Fibroblast of skin of right quadriceps (primary cell): Measurements from ENCODE around the gene ZDHHC4.
"Not testable (repeated sequence)": the region's sequence is repeated elsewhere in the genome, so short reads cannot be mapped to it uniquely, and the experiment has no call there.

Experiments
- DNase-seq: peaks from one replicate; pipeline ENCODE4 v3.0.0-alpha.2; 2013

Gene ZDHHC4

DNA sequence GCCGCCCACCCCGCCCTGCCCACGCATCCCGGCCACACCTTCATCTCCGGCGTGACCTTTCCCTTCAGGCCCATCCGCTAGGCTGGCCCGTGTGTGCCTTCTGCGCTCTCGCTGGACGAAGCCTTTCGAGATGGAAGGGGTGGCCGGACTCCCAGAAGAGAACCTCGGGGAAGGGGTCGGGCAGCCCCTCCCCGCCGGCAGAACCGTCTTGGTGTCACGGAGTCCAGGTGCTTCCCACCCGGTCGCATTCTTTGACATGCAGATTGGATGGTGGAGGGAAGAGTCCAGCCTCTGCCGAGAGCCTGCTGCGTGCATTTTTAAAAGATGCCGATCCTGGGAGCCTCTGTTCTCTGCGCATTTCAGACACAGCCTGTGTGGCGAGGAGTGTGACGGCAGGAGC is 30.8 kb downstream of the ZDHHC4 start:
- DNase-seq = no peak

DNA sequence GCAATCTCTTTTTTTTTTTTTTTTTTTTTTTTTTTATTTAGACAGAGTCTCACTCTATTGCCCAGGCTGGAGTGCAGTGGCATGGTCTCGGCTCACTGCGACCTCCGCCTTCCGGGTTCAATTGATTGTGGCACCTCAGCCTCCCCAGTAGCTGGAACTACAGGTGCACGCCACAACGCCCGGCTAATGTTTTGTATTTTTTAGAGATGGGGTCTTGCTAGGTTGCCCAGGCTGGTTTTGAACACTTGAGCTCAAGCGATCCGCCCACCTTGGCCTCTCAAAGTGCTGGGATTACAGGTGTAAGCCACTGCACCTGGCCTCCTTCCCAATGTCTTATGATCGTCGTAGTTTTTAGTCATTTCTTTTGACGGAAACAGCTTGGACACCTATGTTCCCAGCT is 31.5 kb downstream of the ZDHHC4 start:
- no peak for DNase-seq

DNA sequence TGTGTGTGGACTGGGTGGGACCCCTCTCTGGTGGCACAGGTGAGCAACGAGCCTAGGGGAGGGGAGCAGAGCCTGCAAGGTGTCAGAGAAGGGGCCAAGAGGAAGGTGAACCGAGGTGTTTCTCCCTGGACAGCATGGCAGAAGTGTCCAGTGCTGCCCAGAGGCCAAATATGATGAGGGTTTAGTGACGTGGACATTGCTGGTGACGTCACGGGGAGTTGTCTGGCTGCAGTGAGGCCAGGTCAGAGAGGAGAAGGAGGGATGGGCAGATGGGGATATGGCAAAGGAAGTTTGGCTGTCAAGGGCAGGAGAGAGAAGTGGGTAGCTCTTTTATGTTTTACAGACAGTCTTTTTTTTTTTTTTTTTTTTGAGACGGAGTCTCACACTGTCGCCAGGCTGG is 35.6 kb downstream of the ZDHHC4 start:
- no peak for DNase-seq

DNA sequence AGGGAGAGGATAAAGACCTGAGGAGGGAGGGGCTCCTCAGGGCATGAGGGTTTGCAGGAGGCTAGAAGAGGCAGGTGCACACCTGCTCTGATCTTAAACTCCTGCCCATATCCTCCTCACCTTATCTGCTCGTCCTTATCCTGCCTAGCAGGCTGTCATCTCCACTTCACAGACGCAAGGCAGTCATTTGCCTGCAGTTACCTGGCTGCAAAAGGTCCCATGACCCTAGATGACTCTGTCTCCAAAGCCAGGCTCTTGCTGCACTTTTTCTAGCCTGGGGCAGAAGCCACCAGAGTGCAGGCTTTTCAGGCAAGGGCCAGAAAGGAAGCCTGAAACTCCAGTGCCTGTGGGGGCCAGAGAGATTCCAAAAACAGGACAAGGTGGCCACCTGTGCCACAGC is 36.5 kb downstream of the ZDHHC4 start:
- DNase-seq = no peak

DNA sequence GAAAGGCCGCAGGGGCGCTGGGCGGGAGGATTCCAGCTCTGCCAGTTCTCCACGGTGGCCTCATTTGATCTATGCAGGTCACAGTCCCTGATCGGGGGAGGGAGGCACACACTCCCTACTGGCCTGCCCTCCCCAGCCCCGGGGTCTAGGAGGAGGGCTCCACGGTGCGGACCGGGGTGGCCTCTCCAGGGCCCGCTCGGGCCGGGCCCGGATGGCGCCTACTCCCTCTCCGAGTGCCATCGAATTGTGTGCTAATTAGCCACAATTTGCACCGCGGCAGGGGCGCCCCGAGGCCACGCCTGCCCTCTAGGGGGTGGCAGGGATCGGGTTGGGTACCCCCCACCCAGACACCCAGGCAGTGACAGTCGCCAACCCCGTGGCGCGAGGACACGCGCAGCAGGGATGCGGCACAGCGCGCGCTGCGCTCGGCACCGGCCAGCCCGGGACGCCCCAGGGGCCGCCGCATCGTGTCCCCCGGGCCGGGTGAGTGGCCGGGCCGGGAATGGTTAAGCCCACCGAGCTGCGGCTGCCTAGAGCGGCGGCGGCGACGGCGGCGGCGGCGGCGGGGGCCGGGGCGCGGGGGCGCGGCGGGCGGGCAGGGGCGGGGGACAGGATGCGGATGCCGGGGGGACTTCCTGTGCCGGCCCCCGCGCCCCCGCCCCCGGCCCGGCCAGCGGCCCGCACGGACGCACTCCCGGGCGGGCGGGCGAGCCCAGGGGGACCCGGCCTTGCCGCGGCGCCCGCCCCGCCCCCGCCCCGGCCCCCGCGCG is 37.9 kb downstream of the ZDHHC4 start, which contains the start of gene ZNF853:
ZNF853 (plus strand) TSS at position 658 of the 770 bp plus-strand sequence. CDS start 565 bp downstream, outside the sequence.
- DNase-seq = no peak

DNA sequence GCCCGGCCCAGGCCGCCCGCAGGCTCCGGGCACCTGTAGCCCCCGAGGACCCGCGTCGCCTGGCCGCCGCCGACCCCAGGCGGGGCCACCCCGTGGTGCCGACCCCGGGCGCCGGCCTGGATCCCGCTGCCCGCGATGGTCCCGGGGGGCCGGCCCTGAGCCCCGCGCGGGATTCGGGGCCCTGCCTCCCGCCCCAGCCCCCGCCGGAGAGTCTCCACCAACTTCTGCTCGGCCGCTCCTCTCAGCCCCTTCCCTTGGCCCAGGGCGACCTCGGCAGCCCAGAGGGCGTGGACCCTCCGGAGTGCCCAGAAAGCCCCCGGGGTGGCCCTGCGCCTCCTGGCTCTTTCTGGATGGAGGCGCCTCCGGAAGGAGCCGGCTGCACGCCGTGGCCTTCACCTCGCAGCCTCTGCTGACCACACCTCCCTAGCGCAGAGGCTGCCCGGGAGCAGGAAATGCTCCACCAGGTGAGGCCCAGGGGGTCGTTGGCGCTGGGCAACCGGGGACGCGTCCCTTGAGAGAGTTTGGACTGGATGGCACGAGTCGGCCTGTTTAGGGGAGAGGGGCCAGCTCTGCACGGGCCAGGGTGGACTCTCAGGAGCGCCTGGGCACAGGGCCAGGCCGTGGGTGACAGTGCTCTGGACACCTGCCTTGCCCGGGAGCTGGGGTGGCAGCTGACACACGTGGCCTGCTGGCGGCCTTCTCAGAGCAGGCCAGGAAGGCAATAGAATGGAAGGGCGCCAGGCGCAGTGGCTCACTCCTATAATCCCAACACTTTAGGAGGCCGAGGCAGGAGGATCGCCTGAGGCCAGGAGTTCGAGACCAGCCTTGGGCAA is 38.7 kb downstream of the ZDHHC4 start:
- no peak for DNase-seq

DNA sequence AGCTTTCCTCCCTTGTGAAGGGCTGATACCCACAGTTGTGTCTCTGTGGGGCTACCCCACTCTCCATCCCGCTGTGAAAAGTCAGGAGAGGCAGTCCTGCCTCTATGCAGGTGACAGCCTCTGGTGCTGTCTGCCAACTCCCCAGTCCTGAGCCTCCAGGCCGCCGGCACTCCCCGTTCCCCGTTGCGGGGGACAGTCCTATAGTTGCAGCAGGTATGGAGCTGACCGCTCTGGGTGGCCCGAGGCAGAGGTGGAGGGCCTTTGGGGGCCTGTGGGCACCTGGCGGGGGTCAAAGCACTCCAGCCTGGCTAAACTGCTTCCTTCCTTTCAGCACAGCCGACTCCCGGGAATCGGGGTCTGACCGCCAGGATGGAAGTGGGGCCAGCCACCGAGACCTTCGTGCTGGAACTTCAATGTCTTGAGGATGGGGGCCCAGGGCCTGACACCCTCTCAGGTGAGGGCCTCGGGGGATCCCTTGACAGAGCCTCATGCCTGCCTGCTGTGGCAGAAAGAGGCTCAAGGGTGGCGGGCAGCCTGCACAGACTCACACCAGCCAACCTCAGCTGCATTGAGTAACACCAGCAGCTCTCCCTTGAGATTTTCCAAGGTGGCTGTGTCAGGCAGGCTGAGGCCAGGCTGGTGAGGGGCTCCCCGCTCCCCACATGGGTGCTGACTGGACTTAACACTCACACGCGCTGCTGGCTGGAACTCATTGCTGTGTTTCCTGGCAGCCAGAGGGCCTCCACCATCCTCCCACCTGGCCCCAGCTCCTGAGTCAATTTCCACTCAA is 39.8 kb downstream of the ZDHHC4 start:
- DNase-seq = no peak

DNA sequence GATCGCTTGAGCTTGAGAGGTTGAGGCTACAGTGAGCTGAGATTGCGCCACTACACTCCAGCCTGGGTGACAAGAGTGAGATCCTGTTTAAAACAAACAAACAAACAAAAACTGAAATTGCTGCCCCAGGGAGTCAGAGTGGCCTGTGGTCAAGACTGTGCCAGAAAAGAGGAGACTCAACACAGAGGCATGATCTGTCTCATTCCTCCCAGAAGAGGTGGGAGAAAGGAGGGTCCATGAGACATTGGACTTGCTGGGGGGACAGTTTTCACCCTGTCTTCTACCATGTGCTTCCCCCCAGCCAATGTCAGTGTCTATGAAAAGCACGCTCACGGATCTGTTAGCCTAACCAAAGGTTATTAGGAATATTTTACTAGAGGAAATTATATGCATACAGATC is 41.4 kb downstream of the ZDHHC4 start:
- DNase-seq = no peak

DNA sequence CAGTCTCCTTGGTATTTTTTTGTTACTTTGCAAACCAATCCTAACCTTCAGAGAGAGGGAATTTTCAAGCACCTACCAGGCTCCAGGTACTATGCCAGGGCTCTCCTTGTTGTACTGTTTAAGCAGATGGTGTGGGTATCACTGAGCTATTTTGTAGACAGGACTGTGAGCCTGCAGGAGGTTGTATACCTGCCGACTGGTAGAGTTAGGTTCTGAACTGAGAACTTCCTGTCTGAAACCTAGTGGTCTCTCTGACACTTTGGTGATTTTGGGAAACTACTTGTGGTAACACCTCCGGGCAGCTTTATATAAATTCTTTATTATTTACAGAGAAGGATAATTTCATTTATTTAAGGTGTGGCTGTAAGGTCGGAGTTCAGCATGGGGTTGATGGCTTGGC is 42.7 kb downstream of the ZDHHC4 start:
- no peak for DNase-seq

DNA sequence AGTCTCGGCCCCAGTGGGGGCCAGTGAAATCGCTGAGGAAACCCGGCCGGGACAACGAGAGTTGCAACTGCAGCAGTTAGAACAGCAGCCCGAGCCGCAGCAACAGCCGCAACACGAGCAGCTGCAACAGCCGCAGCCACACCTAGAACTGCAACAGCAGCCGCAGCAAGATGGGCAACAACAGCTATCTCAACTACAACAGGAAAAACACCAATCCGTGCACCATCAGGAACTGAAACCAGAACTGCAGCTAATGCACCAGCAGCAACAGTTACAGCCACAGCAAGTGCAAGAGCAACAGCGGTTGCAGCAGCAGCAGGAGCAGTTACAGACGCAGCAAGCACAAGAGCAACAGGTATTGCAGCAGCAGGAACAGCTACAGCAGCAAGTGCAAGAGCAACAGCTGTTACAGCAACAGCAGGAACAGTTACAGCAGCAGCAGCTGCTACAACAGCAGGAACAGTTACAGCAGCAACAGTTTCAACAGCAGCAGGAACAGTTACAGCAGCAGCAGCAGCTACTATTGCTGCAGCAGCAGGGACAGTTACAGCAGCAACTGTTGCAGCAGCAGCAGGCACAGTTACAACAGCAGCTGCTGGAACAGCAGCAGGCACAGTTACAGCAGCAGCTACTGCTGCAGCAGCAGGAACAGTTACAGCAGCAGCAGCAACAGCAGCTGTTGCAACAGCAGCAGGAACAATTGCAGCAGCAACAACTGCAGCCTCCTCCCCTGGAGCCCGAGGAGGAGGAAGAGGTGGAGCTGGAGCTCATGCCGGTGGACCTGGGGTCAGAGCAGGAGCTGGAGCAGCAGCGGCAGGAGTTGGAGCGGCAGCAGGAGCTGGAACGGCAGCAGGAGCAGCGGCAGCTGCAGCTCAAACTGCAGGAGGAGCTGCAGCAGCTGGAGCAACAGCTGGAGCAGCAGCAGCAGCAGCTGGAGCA is 44.2 kb downstream of the ZDHHC4 start:
- DNase-seq = no peak

DNA sequence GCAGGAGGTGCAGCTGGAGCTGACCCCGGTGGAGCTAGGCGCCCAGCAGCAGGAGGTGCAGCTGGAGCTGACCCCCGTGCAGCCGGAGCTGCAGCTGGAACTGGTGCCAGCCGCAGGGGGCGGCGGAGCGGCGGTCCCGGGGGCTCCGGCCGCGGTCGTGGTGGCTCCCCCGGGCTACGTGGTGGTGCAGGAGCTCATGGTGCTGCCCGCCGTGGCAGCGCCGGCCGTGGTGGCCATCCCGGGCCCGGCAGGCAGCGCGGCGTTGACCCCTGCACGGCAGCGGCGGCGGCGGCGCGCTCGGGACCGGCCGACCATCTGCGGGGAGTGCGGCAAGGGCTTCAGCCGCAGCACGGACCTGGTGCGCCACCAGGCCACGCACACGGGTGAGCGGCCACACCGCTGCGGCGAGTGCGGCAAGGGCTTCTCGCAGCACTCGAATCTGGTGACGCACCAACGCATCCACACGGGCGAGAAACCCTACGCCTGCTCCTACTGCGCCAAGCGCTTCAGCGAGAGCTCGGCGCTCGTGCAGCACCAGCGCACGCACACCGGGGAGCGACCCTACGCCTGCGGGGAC is 45.0 kb downstream of the ZDHHC4 start:
- DNase-seq = no peak

DNA sequence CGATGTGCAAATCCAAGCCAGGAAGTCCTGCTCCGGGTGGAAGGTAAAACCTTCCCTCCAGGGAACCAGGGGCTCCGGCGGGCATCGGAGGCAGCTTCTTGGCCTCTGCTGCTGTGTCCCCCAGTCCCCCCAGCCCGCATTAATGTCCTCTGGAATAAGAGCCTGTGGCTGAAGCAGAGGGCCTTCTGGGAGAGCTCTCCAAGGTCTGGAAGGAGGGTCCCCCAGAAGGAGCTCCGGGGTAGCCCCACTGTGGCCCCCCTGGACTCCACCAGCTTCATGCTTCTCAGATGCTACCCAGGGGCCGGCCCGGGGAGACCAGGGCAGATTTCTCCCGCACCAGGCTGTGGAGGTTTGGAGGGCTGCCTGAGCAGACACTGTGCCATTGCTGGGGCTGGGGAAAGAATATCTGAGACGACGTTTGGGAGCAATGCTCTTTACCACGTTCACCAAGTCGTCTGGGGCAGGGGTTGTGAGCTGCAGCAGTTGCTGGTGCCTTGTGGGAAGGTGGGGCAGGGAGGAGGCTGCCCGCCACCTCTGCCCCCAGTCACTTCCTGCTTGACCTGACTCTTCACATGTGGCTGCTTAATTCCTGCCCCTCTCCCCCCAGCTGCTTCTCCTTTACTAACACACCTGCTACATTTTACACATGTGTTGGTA is 46.5 kb downstream of the ZDHHC4 start:
- DNase-seq = no peak

DNA sequence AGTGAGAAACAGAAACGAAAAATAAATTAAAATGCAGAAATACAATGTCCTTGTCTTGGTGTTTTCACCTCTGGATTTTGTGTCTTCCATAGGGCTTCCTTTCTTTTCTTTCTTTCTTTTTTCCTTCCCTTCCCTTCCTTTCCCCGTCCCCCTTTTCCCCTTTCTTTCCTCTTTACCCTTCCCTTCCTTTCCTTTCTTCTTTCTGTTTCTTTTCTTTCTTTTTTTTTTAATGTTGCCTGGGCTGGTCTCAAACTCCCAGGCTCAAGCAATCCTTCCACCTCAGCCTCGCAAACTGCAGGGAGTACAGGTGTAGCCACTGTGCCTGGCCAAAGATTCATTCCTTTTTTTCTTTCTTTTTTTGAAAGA is 47.0 kb downstream of the ZDHHC4 start:
- no peak for DNase-seq

DNA sequence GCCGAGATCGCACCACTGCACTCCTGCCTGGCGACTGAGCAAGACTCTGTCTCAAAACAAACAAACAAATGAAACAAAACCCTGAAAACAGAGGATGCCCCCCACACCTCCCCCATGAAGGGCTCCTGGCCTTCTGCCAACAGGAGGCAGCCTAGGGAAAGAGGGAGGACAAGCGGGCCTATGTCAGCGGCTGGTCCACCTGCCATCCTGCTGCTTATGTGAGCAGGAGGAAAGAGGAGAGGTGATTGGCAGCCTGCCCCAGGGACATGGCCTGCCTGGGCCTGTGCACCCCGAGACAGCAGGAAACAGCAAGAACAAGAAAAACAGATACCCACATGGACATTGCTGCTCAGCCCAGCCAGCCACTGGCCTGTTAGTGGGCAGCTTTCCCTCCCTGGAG is 50.8 kb downstream of the ZDHHC4 start:
- no peak for DNase-seq

DNA sequence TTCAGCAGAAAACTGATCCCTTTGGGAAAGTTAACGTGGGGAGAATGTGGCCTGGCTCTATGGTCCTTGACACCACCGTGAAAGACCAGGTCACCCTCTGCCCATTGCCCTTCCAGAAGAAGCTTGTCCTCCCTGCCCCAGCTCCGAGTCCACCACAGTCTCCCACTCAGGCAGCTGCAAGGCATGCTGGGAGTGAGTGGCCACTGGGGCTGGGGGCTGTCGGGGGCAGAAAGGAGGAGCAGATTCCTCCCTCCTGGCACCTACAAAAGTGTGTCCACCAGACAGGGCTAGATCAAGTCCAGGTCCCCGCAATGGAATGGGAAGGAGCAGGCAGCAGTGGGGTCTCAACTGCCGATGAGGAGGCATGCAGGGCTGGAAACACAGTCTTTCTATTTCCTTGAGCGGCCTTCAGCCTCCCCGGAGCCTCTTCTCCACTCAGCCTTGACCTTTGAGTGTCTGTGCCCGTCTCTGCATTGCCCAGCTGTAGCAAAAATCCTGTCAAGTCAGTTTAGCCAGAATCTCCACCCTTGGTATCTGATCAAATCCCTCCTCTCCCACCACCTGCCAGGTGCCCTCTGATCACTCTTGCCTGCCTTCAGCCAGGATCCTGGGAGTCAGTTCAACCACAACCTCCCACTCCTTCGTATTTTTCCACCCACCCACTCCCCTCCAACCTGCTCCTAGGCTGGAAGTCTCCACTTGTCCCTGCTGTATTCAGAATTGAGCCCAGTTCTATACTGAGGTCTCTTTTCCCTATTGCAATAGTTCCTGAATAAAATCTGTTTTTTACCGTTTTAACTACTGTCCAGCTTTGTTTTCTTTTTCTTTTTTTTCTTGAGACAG is 53.0 kb downstream of the ZDHHC4 start:
- no peak for DNase-seq

DNA sequence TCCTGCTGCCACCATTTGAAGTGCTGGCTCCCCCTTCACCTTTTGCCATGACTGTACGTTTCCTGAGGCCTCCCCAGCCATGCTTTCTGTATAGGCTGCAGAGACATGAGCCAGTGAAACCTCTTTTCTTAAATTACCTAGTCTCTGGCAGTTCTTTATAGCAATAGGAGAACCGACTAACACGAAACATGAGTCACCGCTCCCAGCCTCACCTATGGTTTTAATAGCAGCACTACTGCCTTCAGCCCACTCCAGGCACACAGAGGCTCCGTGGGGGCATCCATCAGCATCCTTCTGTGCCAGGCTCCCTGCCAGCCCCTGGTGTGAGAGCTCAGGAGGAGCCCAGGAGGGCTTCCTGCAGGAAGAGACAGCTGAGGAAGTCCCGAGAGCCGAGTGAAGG is 54.4 kb downstream of the ZDHHC4 start:
- DNase-seq = no peak

DNA sequence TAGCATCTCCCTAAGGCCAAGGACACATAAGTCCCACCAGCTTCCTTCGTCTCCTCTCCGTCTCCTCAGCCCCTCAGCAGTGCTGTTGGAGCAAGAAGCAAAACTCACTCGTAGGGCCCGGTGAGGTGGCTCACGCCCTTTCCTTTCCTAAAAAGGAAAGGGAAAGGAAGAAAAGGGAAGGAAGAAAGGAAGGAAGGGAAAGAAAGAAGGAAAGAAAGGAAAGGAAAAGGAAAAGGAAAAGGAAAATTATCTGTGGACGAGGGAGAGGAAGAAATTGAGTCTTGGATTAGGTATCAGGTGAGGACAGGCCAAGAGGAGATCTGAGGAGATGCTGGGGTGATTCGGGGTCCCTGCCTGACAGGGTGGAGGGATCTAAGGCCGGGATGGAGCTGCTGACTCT is 56.8 kb downstream of the ZDHHC4 start:
- DNase-seq = no peak

DNA sequence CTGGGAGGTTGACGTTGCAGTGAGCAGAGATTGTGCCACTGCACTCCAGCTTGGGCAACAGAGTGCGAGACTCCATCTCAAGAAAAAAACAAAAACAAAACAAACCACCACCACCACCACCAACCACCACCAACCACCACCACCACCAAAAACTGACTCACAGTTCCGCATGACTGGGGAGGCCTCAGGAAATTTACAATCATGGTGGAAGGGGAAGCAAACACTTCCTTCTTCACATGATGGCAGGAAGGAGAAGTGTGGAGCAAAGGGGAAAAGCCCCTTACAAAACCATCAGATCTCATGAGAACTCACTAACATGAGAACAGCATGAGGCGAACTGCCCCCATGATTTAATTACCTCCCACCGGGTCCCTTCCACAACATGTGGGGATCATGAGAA is 57.7 kb downstream of the ZDHHC4 start:
- not testable (repeated sequence) for DNase-seq

DNA sequence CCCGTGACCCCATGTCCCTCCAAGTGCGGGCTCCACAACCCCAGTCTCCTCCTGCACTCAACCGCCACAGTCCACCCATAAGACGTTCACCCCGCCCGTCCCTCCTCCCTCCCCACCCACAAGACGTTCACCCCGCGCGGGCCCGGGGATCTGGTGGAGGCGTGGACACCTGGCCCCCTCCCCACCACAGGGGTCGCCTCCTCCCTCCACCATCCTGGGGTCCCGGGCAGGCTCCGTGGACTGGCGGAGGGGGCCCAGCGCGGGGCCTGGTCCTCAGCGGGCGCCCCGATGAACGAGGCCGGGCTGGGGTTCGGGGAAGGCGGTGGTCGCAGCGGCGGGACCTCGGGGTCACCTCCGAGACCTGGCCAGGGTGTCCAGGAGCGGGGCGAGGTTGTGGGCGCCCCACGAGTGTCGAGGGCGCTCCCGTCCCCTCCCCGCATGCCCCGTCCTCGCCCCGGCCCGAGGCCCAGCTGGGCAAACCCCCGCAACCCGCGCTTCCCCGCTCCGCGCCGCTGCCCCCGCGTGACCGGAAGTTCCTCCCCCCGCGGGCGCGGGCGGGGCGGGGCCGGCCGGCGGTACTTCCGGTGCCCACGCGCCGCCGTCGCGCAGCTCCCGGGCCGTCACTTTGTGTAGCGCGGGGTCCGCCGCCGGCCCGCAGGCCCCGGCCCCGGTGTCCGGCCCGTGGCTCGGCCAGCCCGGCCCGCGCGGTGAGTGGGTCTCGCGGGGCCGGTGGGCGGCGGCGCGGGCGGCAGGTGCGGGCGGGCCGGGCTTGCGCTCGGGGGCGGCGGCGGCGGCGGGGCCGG is 59.7 kb downstream of the ZDHHC4 start, which contains the start of gene ZNF316:
ZNF316 (plus strand) TSS at position 578 of the 803 bp plus-strand sequence. CDS start 5,092 bp downstream, outside the sequence.
- peak; percentile 31 for DNase-seq
